HepG2 (cell line): ENCODE results near the gene RAB1B. TPM values are rescaled to one million over a fixed set of nuclear protein-coding genes. Genes with fewer than 3 reads are reported as not detected.

Experiments
- ATAC-seq: fragments of 200-7000 bp; cut with Tn5 transposase; 3 replicates; pipeline ENCODE4 v1.9.1; 2020; ENCODE audit warnings: mild to moderate bottlenecking, moderate library complexity
- BruUV-seq: library from RNA; stranded (reverse); fragments of 400-500 nt; replicated peaks from 2 replicates; lab custom pipeline; 2021; lab: Mats Ljungman, UMichigan
- CTCF ChIA-PET: fragments of 300-600 bp; formaldehyde crosslinking; extraction: SDS; loops from one replicate; lab custom pipeline; 2021; ENCODE audit warnings: low total read pairs, inconsistent platforms, low intra/inter-chr PET ratio; lab: Yijun Ruan, JAX
- POLR2A ChIA-PET: fragments of 350-600 bp; sonication (Branson Sonifier 250); formaldehyde crosslinking; loops from one replicate; lab custom pipeline; 2020; ENCODE audit warnings: antibody characterized with exemption, inconsistent platforms; lab: Yijun Ruan, JAX
- DNase-seq: peaks from one replicate; pipeline ENCODE4 v3.0.0-alpha.2; 2015; ENCODE audit warnings: low spot score
- FAIRE-seq: peaks from 3 replicates; lab custom pipeline; 2011; peaks lifted over from hg19 to GRCh38; lab: Jason Lieb, UNC
- H2AFZ ChIP-seq: one replicate; pipeline ENCODE4 v1.6.1; 2011; ENCODE audit warnings: low read length, inconsistent platforms
- H3K27ac ChIP-seq: fragments of 300-600 bp; 3 replicates; pipeline ENCODE4 v1.8.0; 2011; ENCODE audit warnings: mixed run types, mild to moderate bottlenecking, mixed read lengths, low read length, inconsistent platforms; ENCODE audit not compliant: insufficient read depth; ENCODE audit errors: extremely low read length
- H3K27me3 ChIP-seq, 2 experiments: fragments of 200-600 bp in 1 of 2; 2 replicates in 1 of 2; 3 replicates in 1 of 2; pipeline versions ENCODE4 v1.6.0 to v1.8.0; 2011; ENCODE audit warnings: low read length in 2 of 2, mild to moderate bottlenecking in 2 of 2, moderate library complexity in 2 of 2, inconsistent platforms in 1 of 2; ENCODE audit not compliant: insufficient read depth in 2 of 2, control insufficient read depth in 1 of 2
- H3K36me3 ChIP-seq, 2 experiments: fragments of 200-600 bp in 1 of 2; replicated peaks in 1 of 2; 2 replicates in 1 of 2; 3 replicates in 1 of 2; pipeline versions ENCODE4 v1.5.1 to v1.8.0; 2011; ENCODE audit warnings: low read length in 2 of 2, inconsistent platforms in 1 of 2; ENCODE audit not compliant: insufficient read depth in 2 of 2, control insufficient read depth in 1 of 2
- H3K4me1 ChIP-seq: 2 replicates; pipeline ENCODE4 v1.5.1; 2012; ENCODE audit warnings: low read length, inconsistent platforms; ENCODE audit not compliant: insufficient read depth
- H3K4me2 ChIP-seq: 2 replicates; pipeline ENCODE4 v1.6.0; 2011; ENCODE audit warnings: low read depth, low read length, inconsistent platforms
- H3K4me3 ChIP-seq, 3 experiments: fragments of 200-600 bp in 1 of 3; sonication (generic), shearing (Covaris generic) in 1 of 3; replicated peaks in 1 of 3; 2 replicates each; pipeline ENCODE4 v1.5.1; 2011 to 2016; ENCODE audit warnings: low read length in 3 of 3, inconsistent platforms in 2 of 3, low read depth in 2 of 3, mild to moderate bottlenecking in 2 of 3, control low read depth in 1 of 3, mixed read lengths in 1 of 3; ENCODE audit not compliant: insufficient read depth in 1 of 3
- H3K79me2 ChIP-seq: one replicate; pipeline ENCODE4 v1.6.1; 2011; ENCODE audit warnings: low read length, inconsistent platforms; ENCODE audit not compliant: insufficient read depth
- H3K9ac ChIP-seq: 2 replicates; pipeline ENCODE4 v1.6.0; 2011; ENCODE audit warnings: mild to moderate bottlenecking, low read depth, low read length, inconsistent platforms; ENCODE audit not compliant: insufficient read depth
- H3K9me3 ChIP-seq: 2 replicates; pipeline ENCODE4 v1.5.1; 2012; ENCODE audit warnings: mild to moderate bottlenecking, low read length
- H4K20me1 ChIP-seq: 2 replicates; pipeline ENCODE4 v1.6.0; 2011; ENCODE audit warnings: inconsistent platforms, mild to moderate bottlenecking, low read length, moderate library complexity; ENCODE audit not compliant: insufficient read depth
- FOXO1 ChIP-seq: sonication (generic); formaldehyde crosslinking; IDR thresholded peaks from 2 replicates; pipeline ENCODE4 v1.4.0; 2020; ENCODE audit warnings: missing genetic modification reagents
- GFI1 ChIP-seq: sonication (generic); formaldehyde crosslinking; IDR thresholded peaks from 2 replicates; pipeline ENCODE4 v1.5.0; 2020; ENCODE audit warnings: missing genetic modification reagents, mild to moderate bottlenecking, borderline replicate concordance
- HOXA9 ChIP-seq: sonication (generic); formaldehyde crosslinking; IDR thresholded peaks from 2 replicates; pipeline ENCODE4 v1.8.1; 2022; ENCODE audit warnings: missing genetic modification reagents, mild to moderate bottlenecking, moderate library complexity, borderline replicate concordance
- MTF2 ChIP-seq: sonication (generic); formaldehyde crosslinking; IDR thresholded peaks from 2 replicates; pipeline ENCODE4 v1.5.0; 2020; ENCODE audit warnings: missing genetic modification reagents, borderline replicate concordance
- NKX3-1 ChIP-seq: sonication (generic); formaldehyde crosslinking; IDR thresholded peaks from 2 replicates; pipeline ENCODE4 v1.5.0; 2020; ENCODE audit warnings: missing genetic modification reagents
- NR2F2 ChIP-seq: IDR thresholded peaks from 2 replicates; pipeline ENCODE4 v1.6.1; 2012; ENCODE audit warnings: low read depth, inconsistent platforms, borderline replicate concordance
- PPARG ChIP-seq: conservative IDR thresholded peaks from 2 replicates; pipeline ENCODE4 v1.6.1; 2016; ENCODE audit warnings: missing biosample characterization, missing genetic modification reagents
- SMARCE1 ChIP-seq: fragments of 450-650 bp; IDR thresholded peaks from 2 replicates; pipeline ENCODE4 v1.6.1; 2017; ENCODE audit warnings: borderline replicate concordance
- SOX5 ChIP-seq: IDR thresholded peaks from 2 replicates; pipeline ENCODE4 v1.6.1; 2016; ENCODE audit warnings: borderline replicate concordance
- TP53 ChIP-seq: sonication (generic); formaldehyde crosslinking; conservative IDR thresholded peaks from 2 replicates; pipeline ENCODE4 v1.4.0; 2020; ENCODE audit warnings: missing genetic modification reagents
- ZIK1 ChIP-seq: sonication (generic); formaldehyde crosslinking; IDR thresholded peaks from 2 replicates; pipeline ENCODE4 v1.5.0; 2020; ENCODE audit warnings: mild to moderate bottlenecking, low read depth, missing genetic modification reagents, borderline replicate concordance
- ZNF101 ChIP-seq: sonication (generic); formaldehyde crosslinking; IDR thresholded peaks from 2 replicates; pipeline ENCODE4 v1.4.0; 2020; ENCODE audit warnings: mild to moderate bottlenecking, low read depth, missing genetic modification reagents, borderline replicate concordance
- ZNF143 ChIP-seq: sonication (generic); formaldehyde crosslinking; IDR thresholded peaks from 2 replicates; pipeline ENCODE4 v1.4.0; 2020; ENCODE audit warnings: missing genetic modification reagents
- ZNF644 ChIP-seq: IDR thresholded peaks from 2 replicates; pipeline ENCODE4 v1.6.1; 2016; ENCODE audit warnings: low read depth
- ZNF724P ChIP-seq: sonication (generic); formaldehyde crosslinking; IDR thresholded peaks from 2 replicates; pipeline ENCODE4 v1.8.0; 2022; ENCODE audit warnings: missing genetic modification reagents, borderline replicate concordance
- WGBS: methylation state at CpG from one replicate; pipeline ENCODE4 v1.1.6; 2017; ENCODE audit warnings: low lambda C conversion rate; 5-methylcytosine and 5-hydroxymethylcytosine counted together
- in situ Hi-C: cut with HindIII; loops from 2 replicates; pipeline ENCODE4 v1.10.0; 2017; ENCODE audit warnings: low pct_unique_long_range_greater_than_20kb; ENCODE audit not compliant: extremely low pct_ligation_motif_present
- intact Hi-C: fragments of 100-400 bp; cut with micrococcal nuclease; formaldehyde crosslinking; loops from one replicate; pipeline ENCODE4 v1.10.0; 2022; ENCODE audit not compliant: unreplicated experiment
- polyA plus RNA-seq, 8 experiments: library from polyadenylated mRNA; depleted of rRNA in 3 of 8; stranded (reverse) in 7 of 8; unstranded in 1 of 8; fragments of >200 nt; fragmentation: Illumina TruSeq in 4 of 8; extraction: Trizol in 4 of 8; gene quantifications; 2 replicates each; pipeline versions ENCODE4 v1.2.1 to v1.2.3, GENCODE V29; 2011 to 2016; ENCODE audit warnings: low read depth in 4 of 8, missing spikeins in 1 of 8, mixed read lengths in 1 of 8; ENCODE audit not compliant: insufficient read depth in 1 of 8
- total RNA-seq, 5 experiments: library from RNA; depleted of rRNA; stranded (reverse); fragments of >200 nt; fragmentation: Illumina TruSeq; extraction: Trizol; gene quantifications; 2 replicates each; pipeline ENCODE4 v1.2.3, GENCODE V29; 2016; ENCODE audit warnings: low read depth in 1 of 5
- TF ChIP-seq, protein P1 (sequence below): sonication (generic); formaldehyde crosslinking; IDR thresholded peaks from 2 replicates; pipeline ENCODE4 v1.5.0; 2020; ENCODE audit warnings: mild to moderate bottlenecking, missing genetic modification reagents, borderline replicate concordance
- TF ChIP-seq, protein P2 (sequence below): sonication (generic); formaldehyde crosslinking; IDR thresholded peaks from 2 replicates; pipeline ENCODE4 v1.5.0; 2020; ENCODE audit warnings: mild to moderate bottlenecking, missing genetic modification reagents, borderline replicate concordance
- TF ChIP-seq, protein P3 (sequence below): sonication (generic); formaldehyde crosslinking; IDR thresholded peaks from 2 replicates; pipeline ENCODE4 v1.4.0; 2020; ENCODE audit warnings: mild to moderate bottlenecking, missing genetic modification reagents
- TF ChIP-seq, protein P4 (sequence below): sonication (generic); formaldehyde crosslinking; IDR thresholded peaks from 2 replicates; pipeline ENCODE4 v1.8.0; 2022; ENCODE audit warnings: mild to moderate bottlenecking, missing genetic modification reagents, moderate library complexity

Gene RAB1B
- total and polyA plus RNA-seq, 2 of the 13 experiments (the other 11 are each of a cell fraction or from before 2014, with no cell fraction given): 77.9 to 87.9 TPM

DNA sequence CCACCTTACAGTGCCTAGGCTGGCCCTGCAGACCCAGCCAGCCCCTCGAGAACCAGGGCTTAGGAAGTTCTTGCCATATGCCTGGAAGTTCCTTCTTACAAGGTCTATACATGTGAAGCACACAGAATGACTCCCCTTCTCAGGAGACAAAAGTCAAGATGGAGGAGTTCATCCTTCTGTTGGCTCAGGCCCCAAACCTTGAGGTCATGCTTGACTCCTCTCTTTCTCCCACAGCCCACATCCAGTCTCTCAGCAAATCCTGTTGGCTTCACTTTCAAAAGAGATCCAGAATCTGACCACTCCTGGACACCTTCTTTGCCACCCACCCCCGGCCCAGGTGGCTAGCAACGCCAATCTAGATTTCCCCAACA lies 50.1 kb downstream of the RAB1B start:
- Histone ChIP-seq H4K20me1 (no peaks in the 10 kb centered on the region), H2AFZ (no peak overlapping the region), H3K27me3 (0 out of 5 replicates have a peak, but pooled peaks cover 0 to 7% of the 10 kb centered on the region in 2 experiments), H3K9me3 (no peaks in the 10 kb centered on the region), H3K4me2 (peak overlapping the region; percentile 78), H3K9ac (no peak overlapping the region), H3K36me3 (no peaks in the 10 kb centered on the region), H3K79me2 (no peaks in the 10 kb centered on the region), H3K4me3 (no peak overlapping the region), H3K4me1 (peaks cover 51% of the 10 kb centered on the region), H3K27ac (no peak overlapping the region)
- BruUV-seq: no TSS peak
- CTCF ChIA-PET: no interaction called here
- FAIRE-seq: no peak
- 17% methylated on average over 3 of the region's 3 CpGs for whole genome bisulfite sequencing
- in situ Hi-C loops: no loop called here
- no peak for DNase-seq
- POLR2A ChIA-PET: interaction anchor here (1.0 to 3.7 kb wide), 7 partner anchors 8 to 51 kb away, joined by 3 to 28 read pairs (median 6); partner anchors contain the start of genes B4GAT1, RIN1 and YIF1A
- intact Hi-C loops: loop anchor here (10.0 kb wide), 1 partner anchor 66 kb away; no protein-coding TSS in a partner anchor
- no peak for ATAC-seq
- TF ChIP-seq, protein P1, sequence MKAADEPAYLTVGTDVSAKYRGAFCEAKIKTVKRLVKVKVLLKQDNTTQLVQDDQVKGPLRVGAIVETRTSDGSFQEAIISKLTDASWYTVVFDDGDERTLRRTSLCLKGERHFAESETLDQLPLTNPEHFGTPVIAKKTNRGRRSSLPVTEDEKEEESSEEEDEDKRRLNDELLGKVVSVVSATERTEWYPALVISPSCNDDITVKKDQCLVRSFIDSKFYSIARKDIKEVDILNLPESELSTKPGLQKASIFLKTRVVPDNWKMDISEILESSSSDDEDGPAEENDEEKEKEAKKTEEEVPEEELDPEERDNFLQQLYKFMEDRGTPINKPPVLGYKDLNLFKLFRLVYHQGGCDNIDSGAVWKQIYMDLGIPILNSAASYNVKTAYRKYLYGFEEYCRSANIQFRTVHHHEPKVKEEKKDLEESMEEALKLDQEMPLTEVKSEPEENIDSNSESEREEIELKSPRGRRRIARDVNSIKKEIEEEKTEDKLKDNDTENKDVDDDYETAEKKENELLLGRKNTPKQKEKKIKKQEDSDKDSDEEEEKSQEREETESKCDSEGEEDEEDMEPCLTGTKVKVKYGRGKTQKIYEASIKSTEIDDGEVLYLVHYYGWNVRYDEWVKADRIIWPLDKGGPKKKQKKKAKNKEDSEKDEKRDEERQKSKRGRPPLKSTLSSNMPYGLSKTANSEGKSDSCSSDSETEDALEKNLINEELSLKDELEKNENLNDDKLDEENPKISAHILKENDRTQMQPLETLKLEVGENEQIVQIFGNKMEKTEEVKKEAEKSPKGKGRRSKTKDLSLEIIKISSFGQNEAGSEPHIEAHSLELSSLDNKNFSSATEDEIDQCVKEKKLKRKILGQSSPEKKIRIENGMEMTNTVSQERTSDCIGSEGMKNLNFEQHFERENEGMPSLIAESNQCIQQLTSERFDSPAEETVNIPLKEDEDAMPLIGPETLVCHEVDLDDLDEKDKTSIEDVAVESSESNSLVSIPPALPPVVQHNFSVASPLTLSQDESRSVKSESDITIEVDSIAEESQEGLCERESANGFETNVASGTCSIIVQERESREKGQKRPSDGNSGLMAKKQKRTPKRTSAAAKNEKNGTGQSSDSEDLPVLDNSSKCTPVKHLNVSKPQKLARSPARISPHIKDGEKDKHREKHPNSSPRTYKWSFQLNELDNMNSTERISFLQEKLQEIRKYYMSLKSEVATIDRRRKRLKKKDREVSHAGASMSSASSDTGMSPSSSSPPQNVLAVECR (CRISPR knock-in tag): no peak; the same call in 1 of the 2 replicates
- TF ChIP-seq GFI1 (CRISPR knock-in tag) (0 out of 2 replicates have a peak, but pooled peaks have one; percentile 5), ZIK1 (CRISPR knock-in tag) (no peak), TP53 (no peak), ZNF101 (CRISPR knock-in tag) (no peak), HOXA9 (no peak), SOX5 (CRISPR knock-in tag) (no peak), SMARCE1 (no peak), FOXO1 (CRISPR knock-in tag) (no peak), NR2F2 (no peak), ZNF143 (CRISPR knock-in tag) (no peak), PPARG (CRISPR knock-in tag) (0 out of 2 replicates have a peak, but pooled peaks have one; percentile 6), NKX3-1 (CRISPR knock-in tag) (no peak), ZNF724P (CRISPR knock-in tag) (0 out of 2 replicates have a peak, but pooled peaks have one; percentile 52), MTF2 (CRISPR knock-in tag) (no peak), ZNF644 (CRISPR knock-in tag) (no peak)
- TF ChIP-seq, protein P2, sequence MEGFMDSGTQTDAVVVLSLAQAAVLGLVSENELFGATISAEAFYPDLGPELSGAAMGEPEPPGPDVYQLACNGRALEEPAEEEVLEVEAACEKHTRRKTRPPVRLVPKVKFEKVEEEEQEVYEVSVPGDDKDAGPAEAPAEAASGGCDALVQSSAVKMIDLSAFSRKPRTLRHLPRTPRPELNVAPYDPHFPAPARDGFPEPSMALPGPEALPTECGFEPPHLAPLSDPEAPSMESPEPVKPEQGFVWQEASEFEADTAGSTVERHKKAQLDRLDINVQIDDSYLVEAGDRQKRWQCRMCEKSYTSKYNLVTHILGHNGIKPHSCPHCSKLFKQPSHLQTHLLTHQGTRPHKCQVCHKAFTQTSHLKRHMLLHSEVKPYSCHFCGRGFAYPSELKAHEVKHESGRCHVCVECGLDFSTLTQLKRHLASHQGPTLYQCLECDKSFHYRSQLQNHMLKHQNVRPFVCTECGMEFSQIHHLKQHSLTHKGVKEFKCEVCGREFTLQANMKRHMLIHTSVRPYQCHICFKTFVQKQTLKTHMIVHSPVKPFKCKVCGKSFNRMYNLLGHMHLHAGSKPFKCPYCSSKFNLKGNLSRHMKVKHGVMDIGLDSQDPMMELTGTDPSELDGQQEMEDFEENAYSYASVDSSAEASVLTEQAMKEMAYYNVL (CRISPR knock-in tag): no peak
- TF ChIP-seq, protein P3, sequence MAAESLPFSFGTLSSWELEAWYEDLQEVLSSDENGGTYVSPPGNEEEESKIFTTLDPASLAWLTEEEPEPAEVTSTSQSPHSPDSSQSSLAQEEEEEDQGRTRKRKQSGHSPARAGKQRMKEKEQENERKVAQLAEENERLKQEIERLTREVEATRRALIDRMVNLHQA: no peak
- TF ChIP-seq, protein P4, sequence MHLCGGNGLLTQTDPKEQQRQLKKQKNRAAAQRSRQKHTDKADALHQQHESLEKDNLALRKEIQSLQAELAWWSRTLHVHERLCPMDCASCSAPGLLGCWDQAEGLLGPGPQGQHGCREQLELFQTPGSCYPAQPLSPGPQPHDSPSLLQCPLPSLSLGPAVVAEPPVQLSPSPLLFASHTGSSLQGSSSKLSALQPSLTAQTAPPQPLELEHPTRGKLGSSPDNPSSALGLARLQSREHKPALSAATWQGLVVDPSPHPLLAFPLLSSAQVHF (CRISPR knock-in tag): no peak
